ENCODE measurements around the gene ZNF366. TPM values are rescaled to one million over a fixed set of nuclear protein-coding genes. Genes with fewer than 3 reads are reported as not detected.

The ZNF366 gene
- total RNA-seq, 2 donors from 2014 or later: not detected

DNA sequence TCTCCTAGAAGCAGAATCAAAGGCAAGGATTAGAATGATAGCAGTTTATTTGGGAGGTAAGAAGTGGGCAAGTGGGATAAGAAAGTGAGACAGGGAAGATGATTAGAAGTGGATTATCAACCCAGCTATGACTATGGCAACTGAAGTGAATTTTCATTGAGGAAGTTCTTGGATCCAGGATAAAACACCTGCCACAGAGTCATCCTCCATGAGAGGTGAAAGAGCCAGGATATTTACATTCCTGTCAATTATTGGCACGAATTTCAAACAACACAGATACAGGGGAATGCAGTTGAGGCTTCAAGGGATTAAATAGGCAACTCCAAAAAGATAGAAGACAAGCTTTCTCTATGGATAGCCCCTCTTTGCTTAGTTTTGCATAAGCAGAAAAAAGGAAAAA is 31.8 kb upstream of the ZNF366 start:
- no peaks in the 10 kb centered on the region for H3K4me1 Mint-ChIP-seq (ENCODE audit: low read depth)
- no peak for DNase-seq
- H3K4me3 Mint-ChIP-seq: no peak overlapping the region
- peaks cover 33% of the 10 kb centered on the region for H3K27me3 Mint-ChIP-seq (ENCODE audit: low read depth)
- H3K36me3 Mint-ChIP-seq (ENCODE audit: insufficient read depth in 2 of 2): no peaks in the 10 kb centered on the region
- H3K9me3 Mint-ChIP-seq: peaks cover 0 to 2% of the 10 kb centered on the region in 2 donors
- H3K27ac Mint-ChIP-seq: no peak overlapping the region
- ATAC-seq (replicated peaks in 1 of 2): no peak

DNA sequence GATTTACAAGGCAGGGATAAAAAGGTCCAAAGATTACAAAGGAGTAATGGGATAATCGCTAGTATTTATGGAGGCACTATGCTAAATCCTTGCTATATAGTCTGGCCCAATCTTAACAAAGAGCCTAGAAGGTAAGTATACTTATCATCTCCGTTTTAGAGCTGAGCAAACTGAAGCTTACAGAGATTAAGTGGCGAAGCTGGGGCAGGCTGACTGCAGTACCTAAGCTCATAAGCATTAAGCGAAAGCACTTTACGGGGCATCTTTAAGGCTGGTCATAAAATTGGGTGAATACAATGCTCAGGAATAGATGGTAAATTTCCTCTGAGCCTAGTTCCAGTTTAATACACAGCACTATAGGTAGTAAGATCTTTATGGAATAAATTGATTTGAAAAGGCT is 30.0 kb upstream of the ZNF366 start:
- ATAC-seq (replicated peaks in 1 of 2) (no peak), DNase-seq (no peak)
- H3K27me3 Mint-ChIP-seq (ENCODE audit: low read depth): peaks cover 34% of the 10 kb centered on the region
- H3K4me1 Mint-ChIP-seq (ENCODE audit: low read depth): no peaks in the 10 kb centered on the region
- H3K4me3 Mint-ChIP-seq: no peak overlapping the region
- H3K36me3 Mint-ChIP-seq (ENCODE audit: insufficient read depth in 2 of 2): peaks cover 4 to 7% of the 10 kb centered on the region in 2 donors
- H3K27ac Mint-ChIP-seq: no peak overlapping the region
- peaks cover 0 to 2% of the 10 kb centered on the region in 2 donors for H3K9me3 Mint-ChIP-seq

DNA sequence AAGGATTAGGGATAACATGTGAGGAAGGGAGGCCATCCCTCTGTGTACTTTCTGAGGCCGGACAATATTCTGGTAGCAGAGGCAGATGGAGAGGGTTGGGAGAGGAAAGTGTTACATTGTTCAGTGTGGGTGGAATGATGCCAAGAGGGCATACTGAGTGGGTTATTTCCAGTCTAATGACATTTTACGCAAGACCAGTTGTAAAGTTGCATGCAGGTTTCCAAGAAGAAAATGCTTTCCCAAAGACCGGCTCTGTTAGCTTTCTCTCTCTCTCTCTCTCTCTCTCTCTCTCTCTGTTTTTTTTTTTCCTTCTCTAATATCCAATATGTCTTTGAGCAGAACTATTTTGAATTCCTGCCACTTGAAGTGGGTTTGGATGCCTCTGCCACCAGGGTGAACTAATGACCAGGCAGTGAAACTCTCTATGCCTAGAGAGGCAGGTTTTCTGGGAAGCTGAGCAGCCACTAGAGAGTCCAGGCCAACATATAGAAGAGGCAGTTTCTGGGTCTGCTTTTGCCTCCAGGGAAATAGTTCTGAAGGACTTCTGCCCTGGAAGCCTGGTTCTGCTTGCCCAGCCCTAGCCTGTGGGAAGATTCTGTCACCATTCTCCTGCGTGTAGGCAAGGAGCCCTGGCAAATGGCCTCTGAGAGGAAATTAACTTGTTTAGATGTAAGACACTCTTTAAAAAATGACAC is 24.4 kb upstream of the ZNF366 start:
- H3K27me3 Mint-ChIP-seq (ENCODE audit: low read depth): peaks cover 12% of the 10 kb centered on the region
- ATAC-seq (replicated peaks in 1 of 2) (no peak), DNase-seq (no peak)
- no peak overlapping the region for H3K4me3 Mint-ChIP-seq
- no peaks in the 10 kb centered on the region for H3K4me1 Mint-ChIP-seq (ENCODE audit: low read depth)
- H3K9me3 Mint-ChIP-seq: peaks cover 0 to 2% of the 10 kb centered on the region in 2 donors
- H3K36me3 Mint-ChIP-seq (ENCODE audit: insufficient read depth in 2 of 2): peaks cover 6 to 7% of the 10 kb centered on the region in 2 donors
- no peak overlapping the region for H3K27ac Mint-ChIP-seq

DNA sequence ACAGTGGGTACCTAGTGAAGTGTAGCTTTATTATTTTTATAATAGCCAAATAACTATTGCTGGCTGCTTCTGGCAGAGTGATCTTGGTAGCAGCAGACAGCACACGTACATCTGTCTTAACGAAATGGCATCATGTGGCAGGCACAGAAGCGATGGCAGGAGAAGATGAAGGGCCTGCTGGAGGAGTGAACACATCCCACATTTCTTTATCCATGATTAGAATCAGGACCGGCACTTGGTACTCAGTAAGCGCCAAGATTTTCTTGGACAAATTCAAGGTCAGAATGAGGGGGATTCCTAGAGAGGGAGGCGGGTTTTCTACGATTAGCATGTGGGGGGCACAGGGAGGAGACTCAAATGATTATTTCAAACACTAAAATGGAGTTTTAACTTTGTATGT is 23.0 kb upstream of the ZNF366 start:
- H3K4me1 Mint-ChIP-seq (ENCODE audit: low read depth): no peaks in the 10 kb centered on the region
- H3K27ac Mint-ChIP-seq: no peak overlapping the region
- DNase-seq (no peak), ATAC-seq (replicated peaks in 1 of 2) (no peak)
- H3K36me3 Mint-ChIP-seq (ENCODE audit: insufficient read depth in 2 of 2): peaks cover 6 to 7% of the 10 kb centered on the region in 2 donors
- H3K4me3 Mint-ChIP-seq: no peak overlapping the region
- H3K27me3 Mint-ChIP-seq (ENCODE audit: low read depth): peaks cover 7% of the 10 kb centered on the region
- peaks cover 0 to 2% of the 10 kb centered on the region in 2 donors for H3K9me3 Mint-ChIP-seq

DNA sequence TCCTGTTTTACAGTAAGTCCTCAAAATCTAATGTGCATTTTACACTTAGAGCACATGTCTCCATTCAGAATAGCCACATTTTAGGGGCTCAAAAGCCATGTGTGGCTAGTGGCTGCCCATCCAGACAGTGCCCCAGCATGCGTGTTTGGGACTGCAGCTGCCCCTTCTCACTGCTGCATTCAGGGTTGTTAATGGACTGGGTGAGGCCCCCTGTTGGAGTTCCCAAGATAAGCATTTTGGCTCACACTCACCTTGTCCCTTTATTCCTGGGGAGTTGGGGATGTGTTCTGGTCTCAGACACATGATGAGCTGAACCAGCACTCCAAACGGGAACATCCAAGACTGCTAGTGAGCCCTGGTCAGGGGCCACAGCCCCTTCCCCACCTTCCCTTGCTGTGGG is 22.2 kb upstream of the ZNF366 start:
- no peak overlapping the region for H3K4me3 Mint-ChIP-seq
- H3K36me3 Mint-ChIP-seq (ENCODE audit: insufficient read depth in 2 of 2): peaks cover 6 to 7% of the 10 kb centered on the region in 2 donors
- H3K27me3 Mint-ChIP-seq (ENCODE audit: low read depth): peaks cover 5% of the 10 kb centered on the region
- H3K9me3 Mint-ChIP-seq: peaks cover 0 to 2% of the 10 kb centered on the region in 2 donors
- H3K27ac Mint-ChIP-seq: no peak overlapping the region
- no peak for DNase-seq
- no peak for ATAC-seq (replicated peaks in 1 of 2)
- no peaks in the 10 kb centered on the region for H3K4me1 Mint-ChIP-seq (ENCODE audit: low read depth)

DNA sequence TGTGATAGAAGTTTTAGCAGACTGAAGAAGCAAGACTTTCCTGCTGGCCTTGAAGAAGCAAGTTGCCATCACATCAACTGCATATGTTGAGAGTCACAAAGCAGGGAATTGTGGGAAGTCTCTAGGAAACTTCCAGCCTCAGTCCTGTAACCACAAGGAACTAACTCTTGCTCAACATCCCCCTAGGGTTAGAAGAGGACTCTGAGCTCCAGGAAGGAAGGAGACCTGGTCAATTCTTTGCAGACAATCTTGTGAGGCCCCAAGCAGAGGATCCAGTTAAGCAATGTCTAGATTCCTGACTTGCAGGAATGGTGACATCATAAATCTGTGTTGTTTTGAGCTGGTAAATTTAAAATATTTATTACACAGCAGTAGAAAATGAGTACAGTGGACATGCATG is 18.6 kb upstream of the ZNF366 start:
- DNase-seq (no peak), ATAC-seq (replicated peaks in 1 of 2) (no peak)
- H3K27ac Mint-ChIP-seq: no peak overlapping the region
- no peaks in the 10 kb centered on the region for H3K4me1 Mint-ChIP-seq (ENCODE audit: low read depth)
- H3K9me3 Mint-ChIP-seq: no peaks in the 10 kb centered on the region
- peaks cover 0 to 2% of the 10 kb centered on the region in 2 donors for H3K36me3 Mint-ChIP-seq (ENCODE audit: insufficient read depth in 2 of 2)
- H3K4me3 Mint-ChIP-seq: no peak overlapping the region
- H3K27me3 Mint-ChIP-seq (ENCODE audit: low read depth): peaks cover 5% of the 10 kb centered on the region

DNA sequence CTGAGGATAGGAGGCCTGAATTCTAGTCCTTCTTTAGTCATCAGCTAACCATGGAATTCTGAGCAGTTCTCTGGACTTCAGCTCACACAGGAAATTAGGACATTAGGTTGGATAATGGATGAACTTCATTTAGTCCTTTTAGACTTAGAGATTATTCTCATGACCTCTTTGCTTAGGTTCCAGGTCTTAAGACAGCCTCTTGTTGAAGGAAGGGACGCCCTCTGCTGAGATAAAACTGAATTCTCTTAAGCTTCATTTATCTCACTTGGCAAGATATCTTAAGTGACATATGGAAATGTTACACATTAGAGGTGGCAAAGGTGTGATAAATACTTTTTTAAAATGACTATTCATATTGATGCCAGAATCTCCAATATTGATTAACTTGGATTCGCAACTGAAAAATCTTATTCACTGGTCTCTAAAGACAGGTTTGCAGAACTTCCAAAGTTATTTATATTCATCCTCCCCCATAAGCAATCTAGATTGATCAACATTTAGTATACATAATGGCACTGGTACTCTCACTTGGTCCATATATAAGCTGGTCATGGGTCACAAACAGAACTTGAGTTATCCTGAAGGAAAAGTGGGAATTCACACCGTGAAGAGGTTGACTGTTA is 16.9 kb upstream of the ZNF366 start:
- Mint-ChIP-seq H3K4me3 (no peak overlapping the region), H3K36me3 (ENCODE audit: insufficient read depth in 2 of 2) (peaks cover 0 to 2% of the 10 kb centered on the region in 2 donors), H3K9me3 (peaks cover 0 to 1% of the 10 kb centered on the region in 2 donors), H3K27me3 (ENCODE audit: low read depth) (peaks cover 20% of the 10 kb centered on the region), H3K4me1 (ENCODE audit: low read depth) (no peaks in the 10 kb centered on the region), H3K27ac (no peak overlapping the region)
- no peak for ATAC-seq (replicated peaks in 1 of 2)
- no peak for DNase-seq

DNA sequence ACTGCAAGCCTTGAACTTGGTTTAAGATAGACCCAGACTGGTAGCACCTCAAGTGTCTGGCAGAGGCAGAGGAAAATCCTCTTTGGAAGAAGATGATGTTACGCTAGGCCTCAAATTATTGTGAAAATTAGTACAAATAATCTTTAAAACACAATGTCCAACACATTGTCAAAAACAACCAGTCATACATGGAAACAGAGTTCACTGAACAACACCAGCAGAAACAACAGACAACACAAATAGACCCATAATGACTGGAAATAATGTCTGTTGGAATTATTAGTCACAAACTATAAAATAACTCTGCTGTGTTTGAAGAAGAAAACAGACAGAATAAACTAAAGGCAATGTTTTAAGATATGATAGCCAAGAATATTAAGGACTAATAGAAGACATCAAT is 15.4 kb upstream of the ZNF366 start:
- Mint-ChIP-seq H3K36me3 (ENCODE audit: insufficient read depth in 2 of 2) (peaks cover 0 to 2% of the 10 kb centered on the region in 2 donors), H3K27me3 (ENCODE audit: low read depth) (peaks cover 20% of the 10 kb centered on the region), H3K4me3 (no peak overlapping the region), H3K9me3 (peaks cover 0 to 1% of the 10 kb centered on the region in 2 donors), H3K27ac (no peak overlapping the region), H3K4me1 (ENCODE audit: low read depth) (peaks cover 6% of the 10 kb centered on the region)
- DNase-seq (no peak), ATAC-seq (replicated peaks in 1 of 2) (no peak)

DNA sequence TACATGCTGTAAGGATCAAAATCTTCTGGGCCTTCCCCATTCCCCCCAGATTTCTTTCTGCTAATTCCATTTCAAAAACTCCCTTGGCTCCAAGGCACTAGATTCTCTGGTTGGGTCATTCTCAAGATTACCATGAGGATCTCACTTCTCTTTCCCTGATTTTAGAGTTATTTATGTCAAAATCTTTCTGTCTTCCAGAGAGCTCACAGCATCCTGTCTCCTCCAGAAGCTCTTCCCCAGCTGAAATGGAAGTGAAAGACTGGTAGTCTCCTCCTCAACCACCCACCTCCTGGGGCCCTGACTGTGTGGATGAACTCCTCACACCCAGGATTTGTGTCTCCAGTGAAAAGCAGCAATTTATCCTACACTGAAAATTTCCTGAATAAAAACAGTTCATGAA is 11.9 kb upstream of the ZNF366 start:
- Mint-ChIP-seq H3K4me1 (ENCODE audit: low read depth) (peaks cover 6% of the 10 kb centered on the region), H3K27me3 (ENCODE audit: low read depth) (peaks cover 20% of the 10 kb centered on the region), H3K36me3 (ENCODE audit: insufficient read depth in 2 of 2) (peaks cover 0 to 2% of the 10 kb centered on the region in 2 donors), H3K4me3 (no peak overlapping the region), H3K9me3 (peaks cover 0 to 1% of the 10 kb centered on the region in 2 donors), H3K27ac (no peak overlapping the region)
- ATAC-seq (replicated peaks in 1 of 2) (no peak), DNase-seq (no peak)

DNA sequence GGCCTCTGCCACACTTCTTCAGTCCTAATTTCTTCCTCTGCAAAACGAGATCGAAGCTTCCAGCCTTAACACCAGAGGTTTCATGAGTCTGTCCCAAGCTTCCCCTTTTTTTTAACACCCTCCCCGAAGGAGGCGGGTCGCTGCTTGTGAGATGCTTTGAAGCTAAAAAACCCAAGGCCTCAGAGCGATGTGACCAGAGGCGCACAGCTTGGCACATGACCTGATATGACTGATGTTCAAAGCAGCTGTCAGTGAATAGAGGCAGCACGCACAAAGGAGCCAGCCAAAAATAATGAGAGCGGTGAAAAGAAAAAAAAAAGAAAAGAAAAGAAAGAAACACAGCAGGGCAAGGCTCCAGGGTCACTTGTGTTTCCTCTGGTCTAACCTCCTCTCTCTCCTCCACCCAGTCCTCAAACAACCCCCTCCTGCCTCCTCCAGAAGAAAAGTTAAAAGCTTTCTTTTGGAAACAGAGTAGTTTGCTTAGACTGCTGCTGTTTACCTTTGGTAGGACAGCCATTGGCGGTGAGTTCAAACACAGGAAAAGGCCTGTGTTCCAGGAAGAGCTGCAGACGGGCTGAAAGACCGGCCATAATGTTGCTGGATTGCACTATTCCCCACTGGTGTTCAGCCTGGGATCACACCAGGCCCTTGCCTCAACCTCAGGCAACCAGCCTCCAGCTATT is 10.9 kb upstream of the ZNF366 start:
- Mint-ChIP-seq H3K36me3 (ENCODE audit: insufficient read depth in 2 of 2) (peaks cover 0 to 2% of the 10 kb centered on the region in 2 donors), H3K27me3 (ENCODE audit: low read depth) (peaks cover 20% of the 10 kb centered on the region), H3K9me3 (peaks cover 0 to 1% of the 10 kb centered on the region in 2 donors), H3K4me3 (no peak overlapping the region), H3K27ac (no peak overlapping the region), H3K4me1 (ENCODE audit: low read depth) (peaks cover 6% of the 10 kb centered on the region)
- no peak for DNase-seq
- ATAC-seq (replicated peaks in 1 of 2): no peak

DNA sequence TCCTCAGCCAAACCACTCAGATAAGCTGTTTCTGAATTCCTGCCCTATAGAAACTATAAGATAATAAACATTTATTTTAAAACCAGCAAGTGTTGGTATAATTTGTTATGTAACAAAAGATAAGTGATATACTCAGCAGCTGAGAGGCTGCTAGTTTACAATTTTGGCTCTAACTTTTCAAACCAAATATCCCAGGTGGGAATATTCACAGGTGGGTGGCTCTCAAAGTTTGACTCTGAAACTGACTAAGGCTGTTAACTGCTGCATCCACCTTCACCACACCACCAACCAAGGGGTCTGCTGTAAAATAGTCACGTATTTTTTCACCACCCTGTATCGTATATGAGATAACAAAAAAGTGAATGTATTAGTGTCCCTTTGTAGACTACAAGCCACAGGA is 9.7 kb upstream of the ZNF366 start:
- Mint-ChIP-seq H3K36me3 (ENCODE audit: insufficient read depth in 2 of 2) (peaks cover 0 to 2% of the 10 kb centered on the region in 2 donors), H3K4me3 (no peak overlapping the region), H3K4me1 (ENCODE audit: low read depth) (peaks cover 6% of the 10 kb centered on the region), H3K27ac (no peak overlapping the region), H3K9me3 (peaks cover 0 to 1% of the 10 kb centered on the region in 2 donors), H3K27me3 (ENCODE audit: low read depth) (peaks cover 30% of the 10 kb centered on the region)
- ATAC-seq (replicated peaks in 1 of 2): no peak
- DNase-seq: no peak

DNA sequence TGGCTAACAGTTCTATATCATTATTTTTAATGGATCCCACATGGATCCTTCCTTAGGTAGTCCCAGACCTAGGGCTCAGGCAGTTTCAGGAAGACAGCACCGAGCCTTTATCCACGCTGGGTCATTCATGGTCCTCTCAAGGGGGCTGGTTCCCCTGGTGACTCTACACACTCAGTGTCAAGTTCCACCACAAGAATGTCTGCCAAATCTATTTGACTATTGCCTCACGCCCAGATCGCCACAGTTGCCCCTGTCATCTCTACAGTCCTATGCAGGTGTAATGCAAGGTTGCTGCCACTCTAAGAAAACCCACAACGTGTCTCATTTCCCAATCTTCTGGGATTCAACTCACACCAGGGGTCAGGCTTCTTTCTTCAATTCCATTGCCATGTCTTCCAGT is 8.0 kb upstream of the ZNF366 start:
- H3K27ac Mint-ChIP-seq: no peak overlapping the region
- peaks cover 23% of the 10 kb centered on the region for H3K27me3 Mint-ChIP-seq (ENCODE audit: low read depth)
- peaks cover 0 to 2% of the 10 kb centered on the region in 2 donors for H3K36me3 Mint-ChIP-seq (ENCODE audit: insufficient read depth in 2 of 2)
- H3K4me3 Mint-ChIP-seq: no peak overlapping the region
- H3K4me1 Mint-ChIP-seq (ENCODE audit: low read depth): peaks cover 14% of the 10 kb centered on the region
- no peak for DNase-seq
- no peaks in the 10 kb centered on the region for H3K9me3 Mint-ChIP-seq
- ATAC-seq (replicated peaks in 1 of 2): no peak

DNA sequence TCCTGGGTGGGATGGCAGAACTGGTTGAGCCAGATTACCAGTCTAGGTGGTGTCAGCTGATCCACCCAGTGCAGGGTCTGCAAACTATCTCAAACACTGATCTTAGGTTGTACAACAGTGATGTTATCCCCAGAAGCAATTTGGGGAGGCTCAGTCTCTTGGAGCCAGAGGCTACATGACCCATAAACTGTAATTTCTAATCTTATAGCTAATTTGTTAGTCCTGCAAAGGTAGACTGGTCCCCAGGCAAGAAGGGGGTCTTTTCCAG is 5.3 kb upstream of the ZNF366 start:
- DNase-seq (no peak), ATAC-seq (replicated peaks in 1 of 2) (no peak)
- peaks cover 8% of the 10 kb centered on the region for H3K4me1 Mint-ChIP-seq (ENCODE audit: low read depth)
- no peak overlapping the region for H3K4me3 Mint-ChIP-seq
- no peaks in the 10 kb centered on the region for H3K36me3 Mint-ChIP-seq (ENCODE audit: insufficient read depth in 2 of 2)
- no peak overlapping the region for H3K27ac Mint-ChIP-seq
- H3K27me3 Mint-ChIP-seq (ENCODE audit: low read depth): peaks cover 25% of the 10 kb centered on the region
- H3K9me3 Mint-ChIP-seq: no peaks in the 10 kb centered on the region

Data from activated T-cell treated with anti-CD3 and anti-CD28 coated beads, Interleukin-2, amount 50 U/mL, for 72 hours (primary cell).